CD4-positive, alpha-beta T cell treated with Interleukin-15 for 1 hour (primary cell): ENCODE data around the gene CXCL16.
"Not testable (repeated sequence)": the region's sequence is repeated elsewhere in the genome, so short reads cannot be mapped to it uniquely, and the experiment has no call there.

Experiments
- DNase-seq: peaks from one replicate; pipeline ENCODE4 v3.0.0-alpha.2; 2020

The CXCL16 gene

DNA sequence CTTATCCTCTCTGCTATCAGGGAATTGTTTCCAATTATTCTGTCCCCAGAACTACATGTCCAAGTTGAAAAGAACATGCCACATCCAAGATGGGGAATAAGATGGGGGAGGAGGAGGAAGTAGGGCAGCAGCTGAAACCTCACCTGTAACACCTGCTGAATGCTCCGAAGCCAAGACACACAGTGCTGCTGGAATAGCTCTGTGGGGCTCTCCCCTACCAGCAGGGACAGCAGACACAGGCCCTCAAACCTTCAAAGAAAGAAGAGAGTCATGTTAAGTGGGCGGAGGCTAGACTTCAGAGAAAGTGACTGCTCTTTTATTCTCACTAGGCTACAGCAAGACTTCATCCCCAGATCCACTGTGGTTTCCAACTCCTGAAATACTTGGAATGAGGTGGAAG, 49.0 kb downstream of the CXCL16 start:
- DNase-seq = no peak

- DNase-seq = not testable (repeated sequence)
Measured at GRCh38 chr17:4689872-4690271, 49.9 kb downstream of the CXCL16 start.

- DNase-seq = not testable (repeated sequence)
Measured at GRCh38 chr17:4683739-4684138, 56.0 kb downstream of the CXCL16 start.
